GM12875 (cell line): ENCODE data around the gene CBL.

ENCODE experiments used
- H3K4me3 ChIP-seq: one replicate; pipeline ENCODE4 v1.5.1; 2011; ENCODE audit warnings: low read depth, low read length, control low read depth
- TF ChIP-seq, protein P1 (sequence below): IDR thresholded peaks from 2 replicates; pipeline ENCODE4 v1.5.1; 2011; ENCODE audit warnings: low read depth, mild to moderate bottlenecking, control low read depth, inconsistent platforms, low read length, moderate library complexity, borderline replicate concordance; ENCODE audit not compliant: insufficient read depth

The CBL gene

DNA sequence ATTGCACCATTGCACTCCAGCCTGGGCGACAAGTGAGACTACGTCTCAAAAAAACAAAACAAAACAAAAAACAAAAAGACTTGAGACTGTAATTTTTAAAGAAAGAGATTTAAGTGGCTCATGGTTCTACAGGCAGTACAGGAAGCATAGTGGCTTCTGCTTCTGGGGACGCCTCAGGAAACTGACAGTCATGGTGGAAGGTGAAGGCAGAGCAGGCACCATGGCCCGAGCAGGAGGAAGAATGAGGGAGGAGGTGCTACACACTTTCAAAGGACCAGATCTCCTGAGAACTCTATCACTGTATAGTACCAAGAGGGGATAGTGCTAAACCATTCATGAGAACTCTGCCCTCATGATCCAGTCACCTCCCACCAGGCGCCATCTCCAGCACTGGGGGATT, 52.0 kb downstream of the CBL start:
- TF ChIP-seq, protein P1, sequence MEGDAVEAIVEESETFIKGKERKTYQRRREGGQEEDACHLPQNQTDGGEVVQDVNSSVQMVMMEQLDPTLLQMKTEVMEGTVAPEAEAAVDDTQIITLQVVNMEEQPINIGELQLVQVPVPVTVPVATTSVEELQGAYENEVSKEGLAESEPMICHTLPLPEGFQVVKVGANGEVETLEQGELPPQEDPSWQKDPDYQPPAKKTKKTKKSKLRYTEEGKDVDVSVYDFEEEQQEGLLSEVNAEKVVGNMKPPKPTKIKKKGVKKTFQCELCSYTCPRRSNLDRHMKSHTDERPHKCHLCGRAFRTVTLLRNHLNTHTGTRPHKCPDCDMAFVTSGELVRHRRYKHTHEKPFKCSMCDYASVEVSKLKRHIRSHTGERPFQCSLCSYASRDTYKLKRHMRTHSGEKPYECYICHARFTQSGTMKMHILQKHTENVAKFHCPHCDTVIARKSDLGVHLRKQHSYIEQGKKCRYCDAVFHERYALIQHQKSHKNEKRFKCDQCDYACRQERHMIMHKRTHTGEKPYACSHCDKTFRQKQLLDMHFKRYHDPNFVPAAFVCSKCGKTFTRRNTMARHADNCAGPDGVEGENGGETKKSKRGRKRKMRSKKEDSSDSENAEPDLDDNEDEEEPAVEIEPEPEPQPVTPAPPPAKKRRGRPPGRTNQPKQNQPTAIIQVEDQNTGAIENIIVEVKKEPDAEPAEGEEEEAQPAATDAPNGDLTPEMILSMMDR: no peak
- H3K4me3 ChIP-seq: no peak overlapping the region

DNA sequence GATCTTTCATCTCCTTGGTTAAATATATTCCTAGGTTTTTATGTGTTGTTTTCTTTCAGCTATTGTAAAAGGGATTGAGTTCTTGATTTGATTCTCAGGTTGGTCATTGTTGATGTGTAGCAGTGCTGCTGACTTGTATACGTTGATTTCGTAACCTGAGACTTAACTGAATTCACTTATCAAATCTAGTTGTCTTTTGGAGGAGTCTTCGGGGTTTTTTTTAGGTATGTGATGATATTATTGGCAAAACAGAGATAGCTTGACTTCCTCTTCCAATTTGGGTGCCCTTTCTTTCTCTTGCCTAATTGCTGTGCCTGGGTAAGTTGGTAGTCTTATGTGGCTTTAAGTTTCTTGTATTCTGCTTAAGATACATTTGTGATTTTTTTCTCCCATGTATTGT, 52.8 kb downstream of the CBL start:
- H3K4me3 ChIP-seq: no peak overlapping the region
- TF ChIP-seq, protein P1: no peak

GRCh38 chr11:119262668-119263351, 56.7 kb downstream of the CBL start:
- no peak overlapping the region for H3K4me3 ChIP-seq
- TF ChIP-seq, protein P1: no peak

GRCh38 chr11:119263352-119263940, 57.3 kb downstream of the CBL start:
- TF ChIP-seq, protein P1: no peak
- no peak overlapping the region for H3K4me3 ChIP-seq

DNA sequence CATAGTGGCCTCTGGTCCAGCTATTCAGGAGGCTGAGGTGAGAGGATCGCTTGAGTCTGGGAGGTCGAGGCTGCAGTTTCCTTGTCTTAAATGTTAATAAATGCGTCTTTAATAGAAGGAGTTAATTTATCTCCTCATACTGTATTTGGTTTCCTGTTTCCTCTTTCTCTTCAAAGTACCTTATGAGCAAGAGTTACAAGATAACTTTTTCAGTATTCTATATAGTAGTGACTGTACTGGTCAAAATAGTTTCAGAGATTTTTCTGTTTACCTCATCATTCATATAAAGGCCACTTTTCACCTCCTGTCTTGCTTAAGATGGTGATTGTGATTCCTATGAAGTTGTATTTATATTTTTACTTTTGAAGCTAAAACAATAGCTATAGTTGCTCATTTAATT, 59.9 kb downstream of the CBL start:
- TF ChIP-seq, protein P1: no peak

DNA sequence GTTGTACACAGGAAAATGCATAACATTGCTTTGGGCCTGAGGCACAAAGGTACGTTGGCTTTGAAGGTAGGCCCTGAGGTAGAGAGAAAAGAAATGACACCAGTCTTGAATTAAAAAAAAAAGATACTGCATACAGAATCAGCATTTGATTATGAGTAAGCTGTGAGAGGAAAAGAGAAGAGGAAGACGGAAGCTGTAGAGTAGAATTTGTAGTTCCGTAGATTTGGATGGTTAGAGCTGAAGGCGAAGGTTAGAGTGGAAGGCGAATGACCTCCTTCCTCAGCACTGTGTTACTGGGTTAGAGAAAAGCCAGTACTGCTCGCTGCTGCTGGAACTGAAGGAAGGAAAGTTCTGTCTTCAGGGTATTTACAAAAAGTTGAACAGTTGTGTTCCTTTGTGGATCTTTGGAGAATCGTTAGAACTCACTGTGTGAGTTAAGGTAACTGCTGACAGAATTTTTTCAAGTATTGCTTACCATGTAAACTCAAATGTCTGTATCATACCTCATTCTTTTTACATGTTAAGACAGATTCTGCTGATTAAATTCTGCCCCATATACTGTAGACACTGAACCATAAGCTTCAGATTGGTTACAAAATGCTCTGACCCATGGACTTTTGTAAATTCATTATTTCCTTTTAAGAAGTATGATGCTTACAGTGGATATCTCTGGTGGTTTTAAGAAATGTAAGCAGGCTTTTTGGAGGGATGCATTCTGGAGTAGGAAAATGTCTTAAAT, 60.5 kb downstream of the CBL start:
- TF ChIP-seq, protein P1: no peak
- H3K4me3 ChIP-seq: no peak overlapping the region

More for the DNA sequence above, 59.9 kb downstream of the CBL start:
- no peak overlapping the region for H3K4me3 ChIP-seq
